NCI-H146 (cell line): ENCODE measurements around the gene IL13RA2.

Experiments
- DNase-seq: peaks from one replicate; lab custom pipeline; 2025; lab: John Stamatoyannopoulos, UW

IL13RA2 gene, protein sequence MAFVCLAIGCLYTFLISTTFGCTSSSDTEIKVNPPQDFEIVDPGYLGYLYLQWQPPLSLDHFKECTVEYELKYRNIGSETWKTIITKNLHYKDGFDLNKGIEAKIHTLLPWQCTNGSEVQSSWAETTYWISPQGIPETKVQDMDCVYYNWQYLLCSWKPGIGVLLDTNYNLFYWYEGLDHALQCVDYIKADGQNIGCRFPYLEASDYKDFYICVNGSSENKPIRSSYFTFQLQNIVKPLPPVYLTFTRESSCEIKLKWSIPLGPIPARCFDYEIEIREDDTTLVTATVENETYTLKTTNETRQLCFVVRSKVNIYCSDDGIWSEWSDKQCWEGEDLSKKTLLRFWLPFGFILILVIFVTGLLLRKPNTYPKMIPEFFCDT

GRCh38 chrX:115017455-115017854, at the start of gene IL13RA2:
TSS of gene IL13RA2 (minus strand) at chrX:115017616. CDS start at chrX:115017269, 347 bp downstream.
- no peak for DNase-seq

DNA sequence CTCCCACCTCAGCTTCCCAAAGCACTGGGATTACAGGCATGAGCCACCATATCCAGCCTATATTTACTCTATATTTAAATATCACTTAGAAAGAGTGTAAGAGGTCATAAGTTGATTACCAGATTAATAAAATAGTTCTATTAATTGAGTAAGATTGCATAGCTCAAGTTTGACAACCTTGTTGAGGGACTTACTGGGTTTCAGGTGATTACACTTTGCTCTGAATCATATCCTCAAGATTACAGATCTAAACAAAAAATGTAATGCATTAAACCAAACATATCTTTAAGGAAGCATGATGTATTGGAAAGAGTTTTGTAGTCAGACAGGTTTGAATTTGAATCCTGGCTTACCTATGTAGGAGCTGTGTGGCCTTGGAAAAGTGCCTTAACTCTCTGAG, 47.9 kb upstream of the IL13RA2 start:
- no peak for DNase-seq

DNA sequence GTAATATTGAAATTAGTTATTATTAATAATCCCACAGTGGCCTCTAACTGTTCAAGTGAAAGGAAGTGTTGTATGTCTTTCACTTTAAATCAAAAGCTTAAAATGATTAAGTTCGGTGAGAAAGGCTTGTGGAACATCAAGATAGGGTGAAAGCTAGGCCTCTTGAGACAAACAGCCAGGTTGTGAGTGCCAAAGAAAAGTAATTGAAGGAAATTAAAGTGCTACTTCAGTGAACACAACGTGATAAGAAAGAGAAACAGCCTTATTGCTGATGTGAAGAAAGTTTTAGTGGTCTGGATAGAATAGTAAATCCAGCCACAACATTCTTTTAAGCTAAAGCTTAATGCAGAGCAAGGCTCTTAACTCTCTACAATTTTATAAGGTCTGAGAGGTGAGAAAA, 42.6 kb upstream of the IL13RA2 start:
- DNase-seq, result no peak

- no peak for DNase-seq
Measured at GRCh38 chrX:115058276-115058675, 40.9 kb upstream of the IL13RA2 start.

DNA sequence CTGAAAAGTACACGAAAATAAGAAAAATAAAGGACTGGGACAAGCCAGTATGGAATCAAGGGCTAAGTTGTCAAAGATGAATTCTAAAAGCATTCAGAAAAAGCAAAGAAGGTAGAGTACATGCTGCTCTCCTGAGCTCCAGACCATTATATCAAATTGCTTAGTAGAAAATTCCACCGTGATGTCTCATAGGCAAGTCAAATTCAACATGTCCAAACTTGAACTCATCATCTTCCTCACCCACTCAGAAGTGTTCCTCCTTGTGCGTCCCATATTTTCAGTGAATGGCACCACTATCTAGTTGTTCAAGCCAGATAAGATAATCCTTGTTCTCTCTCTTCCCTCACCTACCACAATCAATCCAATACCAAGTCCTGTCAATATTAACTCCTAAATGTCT, 37.5 kb upstream of the IL13RA2 start:
- no peak for DNase-seq

DNA sequence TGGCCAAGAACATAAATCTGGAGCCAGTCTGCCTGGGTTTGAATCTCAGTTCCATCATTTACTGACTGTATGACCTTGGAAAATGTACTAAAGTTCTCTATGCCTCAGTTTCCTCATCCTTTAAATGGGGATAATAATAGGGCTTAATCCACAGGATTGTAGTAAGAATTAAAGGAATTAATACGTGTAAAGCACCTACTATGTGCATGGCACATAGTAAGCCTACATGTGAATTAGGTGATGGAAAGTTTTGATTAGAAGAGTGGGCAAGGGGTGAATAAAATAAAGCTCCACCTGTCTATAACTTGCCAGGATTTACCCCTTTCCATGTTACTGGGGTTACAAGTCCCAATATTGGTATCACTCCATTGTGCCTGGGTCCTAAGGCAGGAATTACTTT, 35.8 kb upstream of the IL13RA2 start:
- no peak for DNase-seq

DNA sequence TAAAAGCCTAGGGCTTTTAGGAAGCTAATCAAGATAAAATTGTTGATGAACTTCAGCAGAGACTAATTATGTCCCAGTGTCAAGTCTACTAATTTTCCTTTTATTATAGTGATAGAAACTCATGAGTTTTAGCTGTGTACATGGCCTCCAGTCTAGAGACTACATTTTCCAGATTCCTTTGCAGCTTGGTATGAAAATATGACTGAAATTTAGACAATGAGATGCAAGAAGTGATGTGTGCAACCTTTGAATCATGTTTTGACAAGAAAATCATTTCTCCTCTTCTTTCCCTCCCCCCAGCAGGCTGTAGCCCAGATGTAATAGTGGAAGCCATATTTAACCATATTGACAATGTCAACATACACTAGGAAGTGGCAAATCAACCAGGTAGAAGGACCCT, 30.3 kb upstream of the IL13RA2 start:
- DNase-seq, result no peak

- DNase-seq, result no peak
Measured at GRCh38 chrX:115047181-115047580, 29.8 kb upstream of the IL13RA2 start.

DNA sequence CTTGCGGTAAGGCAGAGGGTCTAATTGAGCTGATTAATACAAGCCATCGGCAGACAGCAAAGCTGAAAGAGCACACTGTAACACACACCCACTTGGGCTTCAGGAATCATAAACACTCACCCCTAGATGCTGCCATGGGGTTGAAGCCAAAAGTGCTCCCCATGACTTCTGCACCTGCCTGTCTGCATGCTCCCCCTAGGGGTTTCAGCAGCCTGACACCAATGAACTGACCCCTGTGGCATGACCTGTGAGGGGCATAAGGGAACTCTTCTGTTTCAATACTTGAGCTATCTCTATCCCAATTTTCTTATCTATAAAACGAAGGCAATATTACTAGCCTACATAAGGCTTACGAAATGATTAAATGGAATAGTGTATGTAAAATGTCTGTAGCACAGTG, 23.0 kb upstream of the IL13RA2 start:
- no peak for DNase-seq

- DNase-seq, result no peak
Measured at GRCh38 chrX:115038406-115038805, 21.0 kb upstream of the IL13RA2 start.

- DNase-seq, result no peak
Measured at GRCh38 chrX:115036029-115036428, 18.6 kb upstream of the IL13RA2 start.

- DNase-seq, result no peak
Measured at GRCh38 chrX:115031989-115032388, 14.6 kb upstream of the IL13RA2 start.

DNA sequence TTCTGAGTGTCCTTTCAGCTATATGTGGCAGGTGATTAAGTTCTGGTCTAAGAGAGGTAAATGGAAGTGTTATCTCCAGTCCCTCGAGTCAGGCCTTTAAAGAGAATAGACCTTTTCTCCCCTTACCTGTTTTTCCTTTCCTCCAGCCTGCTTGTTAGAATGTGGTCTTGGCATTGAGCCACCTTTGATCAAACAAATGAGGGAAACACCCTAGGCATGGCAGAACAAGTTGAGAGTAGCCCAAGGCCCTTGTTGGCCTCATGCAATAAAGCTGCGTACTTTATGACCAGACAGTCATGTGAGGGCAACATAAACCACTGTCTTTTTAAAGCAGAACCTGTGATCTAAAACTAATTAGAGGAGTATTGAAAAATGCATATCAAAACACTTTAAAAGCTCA, 13.2 kb upstream of the IL13RA2 start:
- DNase-seq, result no peak

DNA sequence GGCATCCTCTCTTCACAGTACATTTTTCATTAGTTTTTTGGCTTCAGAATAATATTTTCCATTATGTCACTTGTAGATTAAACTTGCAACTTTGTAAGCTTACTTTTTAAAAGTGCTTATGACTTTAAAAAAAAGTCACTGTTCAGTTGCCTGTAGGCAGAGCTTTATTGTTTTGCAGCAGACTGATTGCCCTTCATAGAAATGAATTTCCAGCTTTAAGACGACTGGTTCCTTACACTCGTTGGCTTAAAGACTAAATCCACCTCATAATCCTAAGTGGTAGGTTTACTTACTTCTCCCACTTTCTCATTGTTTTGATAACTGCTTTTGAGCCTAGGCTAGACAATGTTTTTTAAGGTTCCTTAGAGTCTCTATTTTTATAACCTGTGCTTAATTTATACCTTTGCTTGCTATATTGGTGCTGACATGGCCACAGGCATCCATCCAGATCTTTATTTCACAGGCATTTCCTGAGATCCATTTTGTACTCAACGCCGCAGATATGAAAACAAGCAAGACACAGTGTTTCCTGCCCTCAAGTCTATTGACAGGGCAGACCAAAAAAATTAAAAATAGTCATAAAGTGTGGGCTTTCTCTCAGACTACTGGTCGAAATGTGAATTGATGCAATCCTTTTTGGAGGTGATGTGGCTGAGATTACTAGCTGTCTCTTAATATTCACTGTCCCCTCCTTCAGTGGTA, 12.6 kb upstream of the IL13RA2 start:
- DNase-seq, result no peak

- no peak for DNase-seq
Measured at GRCh38 chrX:115029440-115029839, 12.0 kb upstream of the IL13RA2 start.

DNA sequence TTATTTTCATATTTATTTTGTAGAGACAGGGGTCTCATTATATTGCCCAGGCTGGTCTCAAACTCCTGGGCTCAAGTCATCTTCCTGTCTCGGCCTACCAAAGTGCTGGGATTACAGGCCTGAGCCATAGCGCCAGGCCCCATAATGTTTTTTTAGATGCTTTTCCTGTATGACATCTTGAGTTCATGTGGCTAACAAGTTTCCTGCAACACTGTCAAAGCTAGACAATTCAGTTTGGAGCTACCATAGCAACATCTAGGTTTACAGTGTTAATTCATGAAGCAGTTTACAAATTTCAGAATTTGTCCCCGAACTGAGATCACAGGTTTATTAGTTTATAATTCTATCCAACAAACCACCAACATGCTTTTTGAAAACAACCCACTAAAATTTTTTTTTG, 6.4 kb upstream of the IL13RA2 start:
- DNase-seq, result no peak

- DNase-seq, result no peak
Measured at GRCh38 chrX:115023139-115023538, 5.7 kb upstream of the IL13RA2 start.

- DNase-seq, result no peak
Measured at GRCh38 chrX:115021121-115021520, 3.7 kb upstream of the IL13RA2 start.

- DNase-seq, result no peak
Measured at GRCh38 chrX:115018944-115019343, 1.5 kb upstream of the IL13RA2 start.

- DNase-seq, result no peak
Measured at GRCh38 chrX:115018040-115018647, 728 bp upstream of the IL13RA2 start.

- no peak for DNase-seq
Measured at GRCh38 chrX:115013705-115014104, 3.7 kb downstream of the IL13RA2 start.

DNA sequence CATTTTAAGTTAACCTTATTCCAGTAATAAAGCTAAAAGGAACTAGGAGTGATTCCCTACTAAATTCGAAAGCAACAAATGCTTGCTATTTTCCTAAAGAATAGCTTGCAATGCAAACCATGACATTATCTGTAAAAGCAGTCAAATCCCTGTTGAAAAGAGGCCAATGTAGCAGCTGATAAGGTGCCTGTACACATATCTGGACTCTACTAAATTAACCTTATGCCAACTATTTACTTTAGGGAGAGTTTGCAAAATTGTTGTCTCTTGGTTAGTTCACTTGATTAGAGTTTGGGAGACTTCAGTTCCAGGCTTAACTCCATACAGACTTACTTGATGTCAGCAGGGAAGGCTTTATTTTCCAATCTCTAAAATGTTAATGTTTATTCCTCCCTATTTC, 6.0 kb downstream of the IL13RA2 start:
- DNase-seq, result no peak

DNA sequence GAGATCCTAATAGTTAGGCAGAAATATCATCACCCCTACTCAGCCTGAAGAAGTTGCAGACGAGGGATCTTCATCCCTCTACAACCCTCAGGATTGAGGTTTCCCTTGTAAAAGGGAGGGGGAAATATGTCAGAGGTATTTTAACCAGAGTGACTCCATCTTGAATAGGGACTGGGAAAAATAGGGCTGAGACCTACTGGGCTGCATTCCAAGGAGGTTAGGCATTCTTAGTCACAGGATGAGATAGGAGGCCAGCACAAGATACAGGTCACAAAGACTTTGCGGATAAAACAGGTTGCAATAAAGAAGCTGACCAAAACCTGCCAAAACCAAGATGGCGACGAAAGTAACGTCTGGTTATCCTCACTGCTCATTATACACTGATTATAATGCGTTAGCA, 17.5 kb downstream of the IL13RA2 start:
- no peak for DNase-seq
